GM23338 (cell line): Measurements from ENCODE around the gene RGS21. TPM values are rescaled to one million over a fixed set of nuclear protein-coding genes. Genes with fewer than 3 reads are reported as not detected.

ENCODE experiments used
- CREB1 ChIP-seq: fragments of 250-450 bp; sonication (Bioruptor Pico); IDR thresholded peaks from 2 replicates; pipeline ENCODE4 v1.5.0; 2020; ENCODE audit warnings: low read depth, mild to moderate bottlenecking, moderate library complexity
- CTCF ChIP-seq, 2 experiments: fragments of 200-600 bp in 1 of 2; sonication (generic) in 1 of 2; conservative IDR thresholded peaks; 2 replicates each; pipeline versions ENCODE4 v1.5.1 to v1.6.1; 2016 to 2017; ENCODE audit warnings: antibody characterized with exemption in 2 of 2, low read depth in 2 of 2, mild to moderate bottlenecking in 2 of 2, moderate library complexity in 1 of 2
- EZH2 ChIP-seq: fragments of 200-600 bp; sonication (generic); IDR thresholded peaks from one replicate; pipeline ENCODE4 v1.8.0; 2017; ENCODE audit warnings: antibody characterized with exemption, mild to moderate bottlenecking, low read depth; ENCODE audit not compliant: unreplicated experiment
- NANOG ChIP-seq: IDR thresholded peaks from 2 replicates; pipeline ENCODE4 v1.6.1; 2016; ENCODE audit warnings: antibody characterized with exemption, borderline replicate concordance
- POLR2AphosphoS5 ChIP-seq: IDR thresholded peaks from 2 replicates; pipeline ENCODE4 v1.6.1; 2016; ENCODE audit warnings: antibody characterized with exemption, low read depth
- REST ChIP-seq: IDR thresholded peaks from one replicate; pipeline ENCODE4 v1.6.1; 2018; ENCODE audit warnings: antibody characterized with exemption; ENCODE audit not compliant: unreplicated experiment
- STAT1 ChIP-seq: IDR thresholded peaks from one replicate; pipeline ENCODE4 v1.6.1; 2016; ENCODE audit warnings: antibody characterized with exemption; ENCODE audit not compliant: unreplicated experiment
- ZNF114 ChIP-seq: fragments of 250-450 bp; sonication (Bioruptor Pico); IDR thresholded peaks from 2 replicates; pipeline ENCODE4 v1.5.0; 2020; ENCODE audit warnings: mild to moderate bottlenecking, moderate library complexity
- ZNF331 ChIP-seq: fragments of 250-450 bp; sonication (Bioruptor Pico); IDR thresholded peaks from 2 replicates; pipeline ENCODE4 v1.5.0; 2020; ENCODE audit warnings: low read depth, mild to moderate bottlenecking, moderate library complexity
- ZNF462 ChIP-seq: fragments of 250-450 bp; sonication (Bioruptor Pico); IDR thresholded peaks from 2 replicates; pipeline ENCODE4 v1.5.0; 2020; ENCODE audit warnings: mild to moderate bottlenecking, moderate library complexity
- polyA plus RNA-seq: library from polyadenylated mRNA; unstranded; fragments of >200 nt; fragmentation: Nextera tagmentation; extraction: Ambion mirVana; gene quantifications from 2 replicates; pipeline ENCODE4 v1.2.1, GENCODE V29; 2016
- total RNA-seq: library from RNA; depleted of rRNA; stranded (reverse); fragments of >200 nt; shearing (Covaris generic); gene quantifications from 2 replicates; pipeline ENCODE4 v1.2.3, GENCODE V29; 2014

The RGS21 gene
- total and polyA plus RNA-seq, 2 experiments from 2014 or later, result not detected

GRCh38 chr1:192401825-192402224 is 85.0 kb downstream of the RGS21 start (continued):
- TF ChIP-seq ZNF462 (CRISPR knock-in tag), result no peak
- no peak for TF ChIP-seq ZNF114 (CRISPR knock-in tag)
- TF ChIP-seq CREB1 (CRISPR knock-in tag), result no peak
- TF ChIP-seq CTCF (conservative IDR thresholded peaks at IDR 0.05; ENCODE audit: low read depth in 2 of 2), result no peak
- no peak for TF ChIP-seq NANOG
- no peak for TF ChIP-seq STAT1
- no peak for TF ChIP-seq POLR2AphosphoS5
- no peak for TF ChIP-seq ZNF331 (CRISPR knock-in tag)
- no peak for TF ChIP-seq EZH2
- TF ChIP-seq REST, result no peak
